ENCODE measurements around the gene NCKIPSD. TPM values are rescaled to one million over a fixed set of nuclear protein-coding genes. Genes with fewer than 3 reads are reported as not detected.
"Not testable (repeated sequence)": the region's sequence is repeated elsewhere in the genome, so short reads cannot be mapped to it uniquely, and the experiment has no call there.

The NCKIPSD gene
- total RNA-seq, 1 experiment from 2014 or later, result 46.0 TPM

- WGBS (ENCODE audit: extremely low coverage, insufficient read length, low lambda C conversion rate), result no CpG with 5 or more reads among the region's 7 CpGs
- Histone ChIP-seq H4K20me1 (ENCODE audit: control insufficient read depth, insufficient read depth, insufficient read length) (no peaks in the 10 kb centered on the region), H2AK5ac (ENCODE audit: insufficient read length, low read length) (no peak overlapping the region), H2BK12ac (ENCODE audit: insufficient read length, low read depth, low read length) (no peak overlapping the region), H4K8ac (replicated peaks; ENCODE audit: insufficient read length, low read depth, low read length) (no peak overlapping the region), H4K91ac (ENCODE audit: insufficient read length, low read depth, low read length) (no peak overlapping the region), H3K27ac (ENCODE audit: insufficient read length, low read depth, low read length) (no peak overlapping the region), H3K56ac (ENCODE audit: insufficient read length, low read depth, low read length) (no peak overlapping the region), H3K23ac (ENCODE audit: insufficient read length, low read depth, low read length) (no peak overlapping the region), H3K4ac (ENCODE audit: low read depth, low read length) (no peak overlapping the region), H3K9ac (ENCODE audit: extremely low read depth, insufficient read length, low read length) (no peak overlapping the region), H3K23me2 (ENCODE audit: insufficient read length, low read depth, low read length, poor library complexity, severe bottlenecking) (no peaks in the 10 kb centered on the region), H2BK5ac (ENCODE audit: insufficient read length, low read length) (no peak overlapping the region), H4K5ac (ENCODE audit: insufficient read length, low read depth, low read length) (no peak overlapping the region), H2BK120ac (ENCODE audit: low read depth, low read length, poor library complexity, severe bottlenecking) (no peak overlapping the region), H3K27me3 (ENCODE audit: insufficient read depth, low read length) (no peaks in the 10 kb centered on the region), H3K4me2 (ENCODE audit: insufficient read depth, insufficient read length, low read length) (no peak overlapping the region), H3K14ac (ENCODE audit: insufficient read depth, low read length) (no peak overlapping the region), H3K4me1 (ENCODE audit: insufficient read depth, low read length) (no peaks in the 10 kb centered on the region), H2BK15ac (ENCODE audit: low read depth, low read length) (no peak overlapping the region), H3K9me3 (ENCODE audit: control insufficient read depth, low read depth, low read length) (no peaks in the 10 kb centered on the region), H3K18ac (ENCODE audit: insufficient read length, low read depth, low read length) (no peak overlapping the region), H2BK20ac (ENCODE audit: low read depth, low read length, poor library complexity, severe bottlenecking) (no peak overlapping the region), H2AFZ (ENCODE audit: low read length) (no peak overlapping the region), H3K79me2 (ENCODE audit: insufficient read depth, low read length) (no peaks in the 10 kb centered on the region), H3K79me1 (ENCODE audit: insufficient read depth, low read depth, low read length, poor library complexity, severe bottlenecking) (no peaks in the 10 kb centered on the region), H3T11ph (ENCODE audit: low read length) (no peak overlapping the region)
- H3K36me3 Mint-ChIP-seq (ENCODE audit: insufficient read depth in 1 of 3, low read depth in 3 of 3), result no peaks in the 10 kb centered on the region
- no peak overlapping the region for H3K4me3 Mint-ChIP-seq
- DNase-seq, result no peak
- H3K4me1 Mint-ChIP-seq, result no peaks in the 10 kb centered on the region
- H3K27me3 Mint-ChIP-seq (ENCODE audit: low read depth), result peaks cover 21% of the 10 kb centered on the region
- no peak overlapping the region for H3K27ac Mint-ChIP-seq
- no peak for TF ChIP-seq CTCF (conservative IDR thresholded peaks at IDR 0.05)
- no peaks in the 10 kb centered on the region; a peak in 1 of 5 replicates for H3K9me3 Mint-ChIP-seq
Measured at GRCh38 chr3:48723725-48724124, 38.0 kb upstream of the NCKIPSD start.

- not testable (repeated sequence) for H2BK120ac ChIP-seq (ENCODE audit: low read depth, low read length, poor library complexity, severe bottlenecking); H3K27ac ChIP-seq (ENCODE audit: insufficient read length, low read depth, low read length); H3K18ac ChIP-seq (ENCODE audit: insufficient read length, low read depth, low read length); H3K23ac ChIP-seq (ENCODE audit: insufficient read length, low read depth, low read length); DNase-seq; H4K91ac ChIP-seq (ENCODE audit: insufficient read length, low read depth, low read length); H4K5ac ChIP-seq (ENCODE audit: insufficient read length, low read depth, low read length); H3K4me1 ChIP-seq (ENCODE audit: insufficient read depth, low read length); H3K14ac ChIP-seq (ENCODE audit: insufficient read depth, low read length); H3K27ac Mint-ChIP-seq; H4K8ac ChIP-seq (replicated peaks; ENCODE audit: insufficient read length, low read depth, low read length); H3K56ac ChIP-seq (ENCODE audit: insufficient read length, low read depth, low read length); H3T11ph ChIP-seq (ENCODE audit: low read length); H3K4ac ChIP-seq (ENCODE audit: low read depth, low read length); H3K9ac ChIP-seq (ENCODE audit: extremely low read depth, insufficient read length, low read length); H3K79me2 ChIP-seq (ENCODE audit: insufficient read depth, low read length); H3K4me3 Mint-ChIP-seq; H2BK5ac ChIP-seq (ENCODE audit: insufficient read length, low read length); H2BK15ac ChIP-seq (ENCODE audit: low read depth, low read length); H3K9me3 Mint-ChIP-seq; H2BK12ac ChIP-seq (ENCODE audit: insufficient read length, low read depth, low read length); H3K27me3 ChIP-seq (ENCODE audit: insufficient read depth, low read length); H3K4me1 Mint-ChIP-seq; H2AK5ac ChIP-seq (ENCODE audit: insufficient read length, low read length); H2AFZ ChIP-seq (ENCODE audit: low read length); H3K79me1 ChIP-seq (ENCODE audit: insufficient read depth, low read depth, low read length, poor library complexity, severe bottlenecking); H3K4me2 ChIP-seq (ENCODE audit: insufficient read depth, insufficient read length, low read length); H3K36me3 Mint-ChIP-seq (ENCODE audit: insufficient read depth in 1 of 3, low read depth in 3 of 3); H2BK20ac ChIP-seq (ENCODE audit: low read depth, low read length, poor library complexity, severe bottlenecking); H3K23me2 ChIP-seq (ENCODE audit: insufficient read length, low read depth, low read length, poor library complexity, severe bottlenecking); H4K20me1 ChIP-seq (ENCODE audit: control insufficient read depth, insufficient read depth, insufficient read length); H3K9me3 ChIP-seq (ENCODE audit: control insufficient read depth, low read depth, low read length)
- peaks cover 23% of the 10 kb centered on the region for H3K27me3 Mint-ChIP-seq (ENCODE audit: low read depth)
- no CpG with 5 or more reads among the region's 3 CpGs for WGBS (ENCODE audit: extremely low coverage, insufficient read length, low lambda C conversion rate)
Measured at GRCh38 chr3:48723293-48723692, 37.6 kb upstream of the NCKIPSD start.

All from H9 (cell line).